HG03571 (cell line): ENCODE results near the gene MIDN.
"Not testable (repeated sequence)": the region's sequence is repeated elsewhere in the genome, so short reads cannot be mapped to it uniquely, and the experiment has no call there.

Experiments
- ATAC-seq: cut with Tn5 transposase; IDR thresholded peaks from one replicate; pipeline ENCODE4 v1.9.1; 2021; ENCODE audit not compliant: unreplicated experiment

Gene MIDN

DNA sequence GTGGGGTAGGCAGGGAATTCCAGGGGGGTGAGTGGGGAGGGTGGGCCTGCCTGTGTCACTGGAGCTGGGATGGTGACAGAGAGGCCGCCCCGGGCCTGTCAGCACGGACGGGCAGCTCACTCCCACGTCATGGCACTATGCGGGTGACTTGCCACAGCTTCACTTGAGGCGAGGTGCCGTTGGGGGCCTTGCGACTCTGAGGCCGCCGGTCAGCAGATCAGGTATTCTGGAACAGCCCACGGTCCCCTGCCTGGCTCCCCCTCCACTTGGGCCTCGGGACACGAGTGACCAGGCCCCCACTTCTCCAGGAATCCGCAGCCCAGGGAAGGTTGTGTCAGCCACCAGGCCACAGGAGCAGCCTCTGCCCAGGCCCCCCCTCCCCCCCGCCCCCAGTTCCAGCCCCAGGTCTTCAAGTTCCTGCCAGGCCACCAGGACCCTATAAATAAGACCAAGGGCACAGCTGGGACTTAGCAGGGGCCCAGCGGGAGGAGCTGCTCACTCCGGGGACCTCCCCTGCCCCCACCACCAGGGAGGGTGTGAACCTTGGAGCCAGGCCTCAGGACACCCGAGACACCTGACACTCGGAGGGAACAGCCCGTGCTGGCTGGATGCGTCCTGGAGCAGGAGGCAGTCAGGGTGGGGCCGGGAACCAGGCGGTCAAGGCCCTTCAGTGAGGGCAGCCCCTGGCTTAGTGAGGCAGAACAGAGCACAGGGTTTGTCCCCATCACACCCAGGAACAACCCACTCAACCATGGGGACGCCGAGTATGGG lies 2.7 kb upstream of the MIDN start:
- ATAC-seq = no peak

DNA sequence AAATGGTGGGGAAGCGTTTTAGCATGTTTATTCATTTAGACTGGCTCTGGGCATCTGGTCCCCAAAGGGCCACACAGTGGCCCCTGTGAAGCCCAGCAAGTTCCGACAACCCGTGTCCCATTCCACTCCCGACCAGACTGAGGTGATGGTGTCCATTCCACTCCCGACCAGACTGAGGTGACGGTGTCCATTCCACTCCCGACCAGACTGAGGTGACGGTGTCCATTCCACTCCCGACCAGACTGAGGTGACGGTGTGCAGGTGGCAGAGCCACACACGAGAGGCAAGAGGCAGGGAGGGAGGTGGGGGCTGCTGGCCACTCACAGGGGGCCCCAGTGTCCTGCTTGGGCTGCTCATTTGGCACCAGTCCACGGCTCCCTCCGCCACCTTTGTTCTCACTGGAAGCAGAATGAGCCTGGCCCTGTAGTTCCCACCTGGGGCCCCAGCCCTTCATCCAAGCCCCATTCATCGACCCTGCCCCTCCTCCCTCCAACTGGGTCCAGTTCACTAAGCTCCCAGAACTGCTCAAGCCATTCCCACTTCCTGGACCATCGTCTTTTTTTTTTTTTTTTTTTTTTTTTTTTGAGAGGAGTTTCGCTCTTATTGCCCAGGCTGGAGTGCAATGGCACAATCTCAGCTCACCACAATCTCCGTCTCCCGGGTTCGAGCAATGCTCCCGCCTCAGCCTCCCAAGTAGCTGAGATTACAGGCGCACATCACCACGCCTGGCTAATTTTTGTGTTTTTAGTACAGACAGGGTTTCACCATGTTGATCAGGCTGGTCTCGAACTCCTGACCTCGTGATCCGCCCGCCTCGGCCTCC lies 1.9 kb upstream of the MIDN start:
- ATAC-seq = not testable (repeated sequence)

DNA sequence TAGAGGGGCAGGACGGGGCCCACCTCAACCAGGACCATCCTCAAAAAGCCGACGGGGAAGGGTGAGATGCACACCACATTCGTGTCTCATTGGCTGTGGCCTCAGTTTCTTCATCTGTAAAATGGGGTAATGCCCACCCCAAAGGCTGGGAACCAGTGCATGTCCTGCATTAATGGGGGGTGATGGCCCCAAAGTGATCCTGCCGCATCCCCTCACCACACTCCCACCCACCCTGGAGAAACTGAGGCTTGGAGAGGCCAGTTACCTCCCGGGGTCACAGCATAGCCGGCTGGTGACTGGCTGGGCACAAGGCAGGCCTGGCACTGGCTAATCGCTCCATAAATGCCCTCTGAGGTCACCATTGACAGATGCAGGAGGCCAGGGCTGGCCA lies 640 bp upstream of the MIDN start:
- ATAC-seq = no peak

- peak; percentile 20 for ATAC-seq
Observed at GRCh38 chr19:1248786-1249297, 459 bp downstream of the MIDN start.

DNA sequence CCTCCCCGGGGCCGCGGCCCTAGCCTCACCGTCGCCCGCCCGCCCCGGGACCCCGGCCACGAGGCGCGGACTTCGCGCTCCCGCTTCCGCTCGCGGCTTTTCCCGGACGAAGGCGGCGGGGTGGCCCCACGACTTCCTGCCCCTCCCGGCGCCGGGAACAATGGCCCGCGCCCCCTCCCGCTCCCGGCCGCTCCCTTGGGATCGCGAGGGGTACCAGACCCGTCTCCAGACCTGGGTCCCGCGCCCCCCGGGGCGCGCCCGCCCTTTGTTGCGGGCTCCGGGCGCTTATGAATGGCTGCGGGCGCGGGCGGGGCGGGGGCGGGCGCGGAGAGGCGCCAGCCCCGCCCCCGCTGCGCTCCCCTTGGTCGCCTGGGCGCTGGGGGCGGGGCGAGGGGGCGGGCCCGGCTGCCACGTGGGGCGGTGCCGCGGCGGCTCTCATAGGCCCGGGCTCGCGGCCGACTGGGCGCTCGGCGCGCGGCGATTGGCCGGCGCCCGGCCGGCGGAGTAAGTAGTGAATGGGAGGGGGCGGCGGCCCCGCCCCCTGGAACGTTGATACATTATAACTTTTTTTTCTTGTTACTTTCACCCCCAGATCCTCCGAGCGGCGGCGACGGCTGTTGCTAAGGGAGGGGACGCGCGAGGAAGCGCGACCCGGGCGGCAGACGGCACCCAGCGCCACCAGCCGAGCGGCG lies 1.1 kb downstream of the MIDN start:
- ATAC-seq = peak; percentile 43

- no peak for ATAC-seq
Observed at GRCh38 chr19:1249990-1250436, 1.6 kb downstream of the MIDN start.

DNA sequence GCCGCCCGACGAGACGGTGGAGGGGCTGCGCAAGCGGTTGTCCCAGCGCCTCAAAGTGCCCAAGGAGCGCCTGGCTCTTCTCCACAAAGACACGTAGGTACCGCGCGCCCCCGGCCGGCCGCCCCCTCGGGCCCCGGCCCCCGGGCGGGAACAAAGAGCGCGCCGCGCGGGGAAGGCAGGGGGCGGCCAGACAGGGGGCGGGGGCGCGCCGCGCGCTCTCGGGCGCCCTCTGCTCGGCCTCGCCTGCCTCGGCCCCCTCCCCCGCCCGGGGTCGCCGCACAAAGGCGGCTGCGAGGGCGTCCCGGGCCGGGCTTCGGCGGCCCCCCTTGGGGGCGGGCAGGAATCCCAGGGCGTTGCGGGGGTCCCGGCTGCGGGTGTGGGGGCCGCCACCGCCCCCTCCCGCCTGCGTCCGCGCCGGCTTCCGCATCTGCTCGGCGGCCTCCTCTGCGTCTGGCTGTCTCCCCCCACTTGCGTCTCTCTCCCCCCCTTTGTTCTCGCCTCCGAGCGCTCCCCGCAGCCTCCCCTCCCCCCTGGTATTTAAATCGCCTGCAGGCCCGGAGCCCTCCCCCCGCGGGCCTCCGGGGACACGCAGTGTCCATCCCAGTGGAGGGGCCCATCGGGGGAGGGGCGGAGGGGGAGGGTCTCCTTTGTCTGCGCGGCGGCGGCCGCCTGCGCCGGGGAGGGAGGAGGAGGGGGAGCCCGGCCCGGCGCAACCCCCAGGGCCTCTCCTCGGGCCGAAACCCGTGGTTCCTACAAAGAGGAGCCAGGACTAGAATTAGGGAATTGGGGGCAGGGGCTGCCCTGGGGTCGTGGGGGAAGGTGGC lies 2.3 kb downstream of the MIDN start:
- no peak for ATAC-seq

GRCh38 chr19:1251330-1252220 lies 3.2 kb downstream of the MIDN start:
- no peak for ATAC-seq

DNA sequence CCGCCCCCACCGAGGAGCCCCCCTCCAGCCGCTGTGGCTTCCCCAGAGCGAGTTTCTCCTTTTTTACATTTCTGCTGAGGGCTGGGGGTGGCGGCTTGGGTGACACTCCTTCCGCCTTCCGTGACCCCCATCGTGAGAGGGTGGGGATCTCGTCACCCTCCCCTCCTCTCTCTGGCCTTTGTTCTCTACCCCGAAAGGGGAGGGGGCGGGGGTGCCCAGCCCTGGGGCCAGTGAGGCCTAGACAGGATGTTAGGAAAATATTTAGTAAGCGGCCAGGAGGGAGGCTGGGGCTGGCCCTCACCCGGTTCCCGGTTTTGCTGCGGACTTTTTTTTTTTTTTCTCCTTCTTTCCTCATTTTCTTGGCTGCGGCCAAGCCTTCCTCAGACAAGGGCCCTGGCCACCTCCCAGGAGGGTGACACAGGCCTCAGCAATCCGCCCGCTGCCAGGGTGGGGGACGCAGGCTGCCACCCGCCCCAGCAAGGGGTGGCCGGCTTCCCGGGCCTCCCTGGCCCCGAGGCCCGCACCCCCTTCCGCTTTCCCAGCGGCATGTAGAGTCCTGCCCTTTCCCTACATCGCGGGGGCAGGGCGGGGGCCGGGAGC lies 3.9 kb downstream of the MIDN start:
- ATAC-seq = no peak

DNA sequence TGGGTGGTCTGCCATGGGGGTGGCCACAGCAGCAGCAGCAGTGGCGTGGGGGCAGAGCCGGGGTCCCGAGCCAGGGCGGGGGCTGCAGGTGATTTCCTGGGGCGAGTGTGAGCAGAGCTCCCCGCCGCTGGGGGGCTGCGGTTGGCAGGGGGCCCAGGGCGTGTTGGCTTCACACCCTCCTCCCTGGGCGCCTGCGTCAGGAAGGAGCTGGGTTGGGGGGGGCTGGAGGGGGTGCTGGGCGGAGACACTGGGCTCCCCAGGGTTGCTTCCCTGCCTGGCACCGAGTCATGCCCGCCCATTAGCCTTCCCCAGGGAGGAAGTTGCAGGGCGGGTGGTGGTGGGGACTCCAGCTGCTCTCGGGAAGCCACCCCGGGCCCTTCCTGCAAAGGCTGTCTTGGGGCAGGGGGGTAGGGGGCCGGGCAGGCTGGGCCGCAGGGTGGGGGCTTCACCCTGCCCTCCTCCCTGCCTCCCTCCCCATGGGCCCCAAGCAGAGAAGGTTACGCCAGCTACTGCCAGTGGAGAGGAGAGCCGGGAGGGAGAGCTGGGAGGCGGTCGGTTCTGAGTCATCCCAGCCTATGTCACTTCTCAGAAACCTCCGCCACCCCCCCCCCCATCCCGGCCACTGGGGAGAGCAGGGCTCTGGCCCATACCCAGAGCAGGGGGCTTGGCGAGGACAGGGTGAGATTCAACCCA lies 4.6 kb downstream of the MIDN start:
- no peak for ATAC-seq

DNA sequence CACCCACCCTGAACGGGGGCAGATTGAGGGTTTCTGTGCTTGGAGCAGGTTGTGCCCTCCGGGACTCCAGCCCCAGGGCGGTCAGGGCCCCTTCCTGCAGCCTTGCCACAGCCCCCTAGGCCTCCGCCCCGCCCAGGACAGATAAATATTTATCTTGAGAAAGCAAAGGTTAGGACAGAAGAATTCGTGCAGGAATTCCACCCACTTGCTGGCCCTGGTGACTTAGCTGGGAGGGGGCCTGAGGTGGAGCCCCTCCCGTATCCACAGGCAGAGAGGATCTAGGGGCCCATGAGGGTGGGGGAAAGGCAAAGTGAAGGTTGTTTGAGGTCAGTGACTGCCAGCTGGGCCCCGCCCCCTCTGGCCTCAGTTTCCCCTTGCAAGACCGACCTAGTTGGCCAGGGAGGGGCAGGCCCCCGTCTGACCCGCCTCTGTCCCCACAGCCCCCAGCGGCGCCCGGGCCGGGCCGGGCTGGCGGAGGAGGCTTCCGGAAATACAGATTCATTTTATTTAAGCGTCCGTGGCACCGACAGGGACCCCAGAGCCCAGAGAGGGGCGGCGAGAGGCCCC lies 5.2 kb downstream of the MIDN start:
- no peak for ATAC-seq

DNA sequence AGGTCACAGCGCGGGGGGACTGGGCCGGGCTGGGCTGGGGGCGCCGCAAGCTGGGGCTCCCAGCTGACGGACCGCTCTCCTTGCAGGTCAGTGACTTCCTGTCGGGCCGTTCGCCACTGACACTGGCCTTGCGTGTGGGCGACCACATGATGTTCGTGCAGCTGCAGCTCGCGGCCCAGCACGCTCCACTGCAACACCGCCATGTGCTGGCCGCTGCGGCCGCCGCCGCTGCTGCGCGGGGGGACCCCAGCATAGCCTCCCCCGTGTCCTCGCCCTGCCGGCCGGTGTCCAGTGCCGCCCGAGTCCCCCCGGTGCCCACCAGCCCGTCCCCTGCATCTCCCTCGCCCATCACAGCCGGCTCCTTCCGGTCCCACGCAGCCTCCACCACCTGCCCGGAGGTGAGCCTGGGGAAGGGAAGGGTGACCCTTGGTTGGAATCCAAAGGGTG lies 5.7 kb downstream of the MIDN start:
- no peak for ATAC-seq

GRCh38 chr19:1254530-1255185 lies 6.3 kb downstream of the MIDN start:
- ATAC-seq = no peak

DNA sequence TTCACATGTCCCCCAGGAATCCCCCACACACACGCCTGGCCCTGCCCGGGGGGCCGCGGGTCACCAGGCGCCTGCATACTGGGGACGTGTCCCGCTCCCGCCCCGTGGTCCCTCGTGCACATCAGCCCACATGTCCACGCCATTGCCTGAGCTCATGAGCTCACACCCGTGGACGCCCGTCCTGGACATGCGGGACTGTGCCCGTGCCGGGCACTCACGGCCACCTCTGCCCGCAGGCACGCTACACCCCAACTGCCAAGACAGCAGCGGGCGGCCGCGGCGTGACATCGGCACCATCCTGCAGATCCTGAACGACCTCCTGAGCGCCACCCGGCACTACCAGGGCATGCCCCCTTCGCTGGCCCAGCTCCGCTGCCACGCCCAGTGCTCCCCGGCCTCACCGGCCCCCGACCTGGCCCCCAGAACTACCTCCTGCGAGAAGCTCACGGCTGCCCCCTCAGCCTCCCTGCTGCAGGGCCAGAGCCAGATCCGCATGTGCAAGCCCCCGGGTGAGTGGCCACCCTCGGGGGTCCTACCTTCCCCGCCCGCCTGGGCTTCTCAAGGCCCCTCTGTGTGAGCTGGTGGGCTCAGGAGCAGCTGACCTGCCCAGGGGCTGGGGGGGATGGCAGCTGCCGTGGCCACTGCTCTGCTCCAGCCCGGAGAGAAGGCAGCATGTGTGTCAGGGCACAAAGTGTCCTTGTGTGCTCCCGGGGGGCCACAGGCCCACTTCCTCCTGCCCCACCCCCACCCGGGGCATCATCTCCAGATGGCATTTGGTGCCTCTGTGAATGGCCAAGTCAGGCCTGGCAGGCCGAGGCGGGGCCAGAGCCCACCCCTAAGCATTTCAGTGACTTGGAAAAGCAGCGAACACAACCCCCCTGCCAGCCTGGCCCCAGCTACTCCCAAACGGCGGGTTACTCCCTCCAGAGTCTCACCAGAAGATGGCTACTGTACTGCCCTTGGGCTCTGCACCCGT lies 7.1 kb downstream of the MIDN start:
- no peak for ATAC-seq

GRCh38 chr19:1256646-1257474 lies 8.5 kb downstream of the MIDN start:
- no peak for ATAC-seq
